ENCODE results near the gene PLEKHD1. TPM values are rescaled to one million over a fixed set of nuclear protein-coding genes. Genes with fewer than 3 reads are reported as not detected.

The PLEKHD1 gene
- total and polyA plus RNA-seq, 9 of the 15 experiments (the other 6 are each of a cell fraction or from before 2014, with no cell fraction given): not detected

DNA sequence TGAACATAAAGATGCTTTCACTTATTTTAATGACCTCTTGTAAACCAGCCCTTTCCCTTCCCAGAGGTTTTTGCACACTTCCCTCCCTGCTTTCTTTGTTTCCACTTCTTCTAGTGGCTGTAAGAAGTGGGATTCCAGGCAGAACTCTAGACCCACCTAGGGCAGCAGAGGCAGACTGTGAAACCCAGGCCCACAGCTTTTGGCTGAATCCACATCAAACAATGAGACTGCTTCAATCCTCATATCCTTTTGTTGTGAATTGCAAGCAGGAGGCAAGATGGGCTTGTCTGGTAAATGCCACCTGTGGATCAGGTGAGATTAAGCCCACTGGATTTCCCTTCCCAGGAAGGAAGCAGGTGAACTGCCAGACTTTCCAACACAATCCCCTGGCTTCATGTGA lies 77.4 kb downstream of the PLEKHD1 start (continued):
- TF ChIP-seq, protein P1, sequence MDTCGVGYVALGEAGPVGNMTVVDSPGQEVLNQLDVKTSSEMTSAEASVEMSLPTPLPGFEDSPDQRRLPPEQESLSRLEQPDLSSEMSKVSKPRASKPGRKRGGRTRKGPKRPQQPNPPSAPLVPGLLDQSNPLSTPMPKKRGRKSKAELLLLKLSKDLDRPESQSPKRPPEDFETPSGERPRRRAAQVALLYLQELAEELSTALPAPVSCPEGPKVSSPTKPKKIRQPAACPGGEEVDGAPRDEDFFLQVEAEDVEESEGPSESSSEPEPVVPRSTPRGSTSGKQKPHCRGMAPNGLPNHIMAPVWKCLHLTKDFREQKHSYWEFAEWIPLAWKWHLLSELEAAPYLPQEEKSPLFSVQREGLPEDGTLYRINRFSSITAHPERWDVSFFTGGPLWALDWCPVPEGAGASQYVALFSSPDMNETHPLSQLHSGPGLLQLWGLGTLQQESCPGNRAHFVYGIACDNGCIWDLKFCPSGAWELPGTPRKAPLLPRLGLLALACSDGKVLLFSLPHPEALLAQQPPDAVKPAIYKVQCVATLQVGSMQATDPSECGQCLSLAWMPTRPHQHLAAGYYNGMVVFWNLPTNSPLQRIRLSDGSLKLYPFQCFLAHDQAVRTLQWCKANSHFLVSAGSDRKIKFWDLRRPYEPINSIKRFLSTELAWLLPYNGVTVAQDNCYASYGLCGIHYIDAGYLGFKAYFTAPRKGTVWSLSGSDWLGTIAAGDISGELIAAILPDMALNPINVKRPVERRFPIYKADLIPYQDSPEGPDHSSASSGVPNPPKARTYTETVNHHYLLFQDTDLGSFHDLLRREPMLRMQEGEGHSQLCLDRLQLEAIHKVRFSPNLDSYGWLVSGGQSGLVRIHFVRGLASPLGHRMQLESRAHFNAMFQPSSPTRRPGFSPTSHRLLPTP (IDR thresholded peaks at IDR 0.05; ENCODE audit: borderline replicate concordance, extremely low read depth, insufficient read length): no peak

DNA sequence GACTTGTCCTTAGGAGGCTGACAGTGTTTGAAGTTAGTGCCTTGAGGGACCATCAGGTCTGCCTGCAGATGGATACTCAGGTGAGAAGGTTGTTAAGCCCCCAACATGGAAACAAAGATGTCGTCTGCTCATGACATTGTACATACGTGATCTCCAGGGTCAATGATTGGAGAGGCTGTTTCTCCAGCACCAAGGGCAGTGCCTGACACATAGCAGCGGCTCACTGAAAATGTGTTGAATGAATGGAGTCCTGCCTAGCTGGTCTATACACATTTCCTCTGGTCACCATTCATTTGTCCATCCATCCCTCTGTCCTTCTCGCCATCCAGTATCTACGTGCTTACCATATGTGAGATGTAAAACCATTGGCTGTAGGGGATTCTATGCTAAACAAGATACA lies 83.0 kb downstream of the PLEKHD1 start:
- intact Hi-C loops (cut with micrococcal nuclease) (no loop called here), in situ Hi-C loops (cut with MboI) (loop anchor here (25.0 kb wide), 1 partner anchor 470 kb away; no protein-coding TSS in a partner anchor)
- Histone ChIP-seq H3K9me1 (ENCODE audit: control insufficient read depth, insufficient read depth, low read length) (no peaks in the 10 kb centered on the region), H3K4me3 (no peak overlapping the region), H2AFZ (ENCODE audit: low read depth, low read length) (no peak overlapping the region), H3K27me3 (ENCODE audit: control insufficient read depth in 2 of 2, insufficient read depth in 2 of 2, low read length in 2 of 2) (peaks cover 5 to 31% of the 10 kb centered on the region in 2 experiments; a peak in 3 of 5 replicates), H3K4me2 (ENCODE audit: insufficient read depth, low read length) (no peak overlapping the region), H3K9ac (ENCODE audit: insufficient read depth in 1 of 2, low read depth in 2 of 2, low read length in 2 of 2) (no peak overlapping the region), H3K27ac (ENCODE audit: extremely low read depth, low read depth, low read length) (no peak overlapping the region), H4K20me1 (replicated peaks; ENCODE audit: control insufficient read depth, insufficient read depth, low read length) (no peaks in the 10 kb centered on the region), H3K79me2 (ENCODE audit: control insufficient read depth, insufficient read depth, low read length) (no peaks in the 10 kb centered on the region), H3K4me1 (replicated peaks in 1 of 2; ENCODE audit: control insufficient read depth in 2 of 2, insufficient read depth in 2 of 2, low read length in 2 of 2) (peaks cover 0 to 10% of the 10 kb centered on the region in 2 experiments; a peak in 2 of 5 replicates), H3K36me3 (ENCODE audit: control insufficient read depth, insufficient read depth, low read length) (no peaks in the 10 kb centered on the region), H3K9me3 (replicated peaks; ENCODE audit: control insufficient read depth, insufficient read depth, low read depth, low read length) (no peaks in the 10 kb centered on the region)
- no TSS peak for BruUV-seq (replicated peaks)
- no peak for FAIRE-seq
- no peak for DNase-seq (ENCODE audit: extremely low read depth in 1 of 4, low spot score in 3 of 4)
- 0% methylated on average over 5 of the region's 5 CpGs for WGBS (ENCODE audit: insufficient coverage, low coverage, missing lambda C conversion rate)
- POLR2A ChIA-PET: no interaction called here
- CTCF ChIA-PET (ENCODE audit: low intra/inter-chr PET ratio): no interaction called here
- TF ChIP-seq NR3C1 (CRISPR knock-in tag; IDR thresholded peaks at IDR 0.05): no peak
- TF ChIP-seq, protein P2, sequence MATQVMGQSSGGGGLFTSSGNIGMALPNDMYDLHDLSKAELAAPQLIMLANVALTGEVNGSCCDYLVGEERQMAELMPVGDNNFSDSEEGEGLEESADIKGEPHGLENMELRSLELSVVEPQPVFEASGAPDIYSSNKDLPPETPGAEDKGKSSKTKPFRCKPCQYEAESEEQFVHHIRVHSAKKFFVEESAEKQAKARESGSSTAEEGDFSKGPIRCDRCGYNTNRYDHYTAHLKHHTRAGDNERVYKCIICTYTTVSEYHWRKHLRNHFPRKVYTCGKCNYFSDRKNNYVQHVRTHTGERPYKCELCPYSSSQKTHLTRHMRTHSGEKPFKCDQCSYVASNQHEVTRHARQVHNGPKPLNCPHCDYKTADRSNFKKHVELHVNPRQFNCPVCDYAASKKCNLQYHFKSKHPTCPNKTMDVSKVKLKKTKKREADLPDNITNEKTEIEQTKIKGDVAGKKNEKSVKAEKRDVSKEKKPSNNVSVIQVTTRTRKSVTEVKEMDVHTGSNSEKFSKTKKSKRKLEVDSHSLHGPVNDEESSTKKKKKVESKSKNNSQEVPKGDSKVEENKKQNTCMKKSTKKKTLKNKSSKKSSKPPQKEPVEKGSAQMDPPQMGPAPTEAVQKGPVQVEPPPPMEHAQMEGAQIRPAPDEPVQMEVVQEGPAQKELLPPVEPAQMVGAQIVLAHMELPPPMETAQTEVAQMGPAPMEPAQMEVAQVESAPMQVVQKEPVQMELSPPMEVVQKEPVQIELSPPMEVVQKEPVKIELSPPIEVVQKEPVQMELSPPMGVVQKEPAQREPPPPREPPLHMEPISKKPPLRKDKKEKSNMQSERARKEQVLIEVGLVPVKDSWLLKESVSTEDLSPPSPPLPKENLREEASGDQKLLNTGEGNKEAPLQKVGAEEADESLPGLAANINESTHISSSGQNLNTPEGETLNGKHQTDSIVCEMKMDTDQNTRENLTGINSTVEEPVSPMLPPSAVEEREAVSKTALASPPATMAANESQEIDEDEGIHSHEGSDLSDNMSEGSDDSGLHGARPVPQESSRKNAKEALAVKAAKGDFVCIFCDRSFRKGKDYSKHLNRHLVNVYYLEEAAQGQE (IDR thresholded peaks at IDR 0.05; ENCODE audit: borderline replicate concordance): peak; percentile 33
- TF ChIP-seq, protein P2 (CRISPR knock-in tag; IDR thresholded peaks at IDR 0.05; ENCODE audit: low read depth): no peak
- no peak for TF ChIP-seq ZNF124 (CRISPR knock-in tag; IDR thresholded peaks at IDR 0.05)
- no peak for TF ChIP-seq CHD1 (IDR thresholded peaks at IDR 0.05; ENCODE audit: low read length)
- no peak for TF ChIP-seq FOSL1 (tag; conservative IDR thresholded peaks at IDR 0.05)
- ATAC-seq: no peak

Measured in K562 (cell line).